K562 (cell line): Measurements from ENCODE around the gene PRR14. TPM values are rescaled to one million over a fixed set of nuclear protein-coding genes. Genes with fewer than 3 reads are reported as not detected.

Source experiments
- ARID4B ChIP-seq: sonication (generic); formaldehyde crosslinking; IDR thresholded peaks from 2 replicates; pipeline ENCODE4 v1.8.0; 2022; ENCODE audit warnings: mild to moderate bottlenecking, missing genetic modification reagents
- BDP1 ChIP-seq: IDR thresholded peaks from 3 replicates; pipeline ENCODE4 v1.6.1; 2011; ENCODE audit not compliant: insufficient read length, insufficient read depth
- CEBPG ChIP-seq, 3 experiments: fragments of 200-800 bp in 1 of 3; sonication (Bioruptor generic) in 1 of 3; sonication (generic) in 1 of 3; formaldehyde crosslinking in 1 of 3; IDR thresholded peaks in 2 of 3; conservative IDR thresholded peaks in 1 of 3; 2 replicates each; pipeline versions ENCODE4 v1.6.1 to v1.8.0; 2016 to 2022; ENCODE audit warnings: missing compliant biosample characterization in 2 of 3, missing genetic modification characterization in 2 of 3, mild to moderate bottlenecking in 1 of 3, missing genetic modification reagents in 1 of 3
- E2F4 ChIP-seq: sonication (generic); formaldehyde crosslinking; IDR thresholded peaks from 2 replicates; pipeline ENCODE4 v1.8.0; 2022; ENCODE audit warnings: mild to moderate bottlenecking, low read depth, missing genetic modification reagents
- EHMT2 ChIP-seq: fragments of 450-650 bp; IDR thresholded peaks from 2 replicates; pipeline ENCODE4 v1.6.1; 2018; ENCODE audit warnings: antibody characterized with exemption
- ERF ChIP-seq: fragments of 450-650 bp; formaldehyde crosslinking; IDR thresholded peaks from 2 replicates; pipeline ENCODE4 v1.4.0; 2020; ENCODE audit warnings: mild to moderate bottlenecking, mixed read lengths
- HES1 ChIP-seq: fragments of 450-650 bp; IDR thresholded peaks from 2 replicates; pipeline ENCODE4 v1.6.1; 2016; ENCODE audit warnings: low read depth, mild to moderate bottlenecking, moderate library complexity
- HNRNPK ChIP-seq: fragments of 200-400 bp; formaldehyde crosslinking; IDR thresholded peaks from one replicate; pipeline ENCODE4 v1.6.1; 2018; ENCODE audit warnings: mild to moderate bottlenecking, low read depth, low read length; ENCODE audit not compliant: poor library complexity, severe bottlenecking
- KLF6 ChIP-seq: fragments of 250-450 bp; sonication (Bioruptor Pico); IDR thresholded peaks from 2 replicates; pipeline ENCODE4 v1.4.0; 2020; ENCODE audit warnings: mild to moderate bottlenecking, moderate library complexity, borderline replicate concordance
- MLX ChIP-seq, 2 experiments: fragments of 450-650 bp in 1 of 2; sonication (generic) in 1 of 2; formaldehyde crosslinking; conservative IDR thresholded peaks; 2 replicates each; pipeline versions ENCODE4 v1.4.0 to v1.8.1; 2020 to 2022; ENCODE audit warnings: mild to moderate bottlenecking in 1 of 2, missing genetic modification reagents in 1 of 2
- NCOA1 ChIP-seq: fragments of 450-650 bp; IDR thresholded peaks from 2 replicates; pipeline ENCODE4 v1.6.1; 2016; ENCODE audit warnings: low read depth
- NR2C2 ChIP-seq, 2 experiments: fragments of 200-800 bp in 1 of 2; sonication (Bioruptor generic) in 1 of 2; sonication (generic) in 1 of 2; formaldehyde crosslinking in 1 of 2; IDR thresholded peaks; 2 replicates each; pipeline versions ENCODE4 v1.6.1 to v1.8.0; 2016 to 2022; ENCODE audit warnings: mild to moderate bottlenecking in 1 of 2, missing compliant biosample characterization in 1 of 2, missing genetic modification characterization in 1 of 2, missing genetic modification reagents in 1 of 2
- PCBP2 ChIP-seq: fragments of 200-400 bp; formaldehyde crosslinking; IDR thresholded peaks from 2 replicates; pipeline ENCODE4 v1.6.1; 2018; ENCODE audit warnings: low read length, low read depth, mild to moderate bottlenecking, moderate library complexity; ENCODE audit not compliant: poor library complexity, severe bottlenecking
- SRF ChIP-seq, 2 experiments: fragments of 250-450, 450-650 bp in 1 of 2; sonication (Bioruptor Pico) in 1 of 2; sonication (generic) in 1 of 2; formaldehyde crosslinking; IDR thresholded peaks; 2 replicates each; pipeline versions ENCODE4 v1.5.0 to v1.5.1; 2020 to 2022; ENCODE audit warnings: mild to moderate bottlenecking in 1 of 2, missing genetic modification reagents in 1 of 2
- ZNF444 ChIP-seq: fragments of 250-450 bp; sonication (Bioruptor Pico); IDR thresholded peaks from 2 replicates; pipeline ENCODE4 v1.4.0; 2020; ENCODE audit warnings: mild to moderate bottlenecking, moderate library complexity
- polyA plus RNA-seq, 8 experiments: library from polyadenylated mRNA; depleted of rRNA in 4 of 8; stranded (reverse) in 5 of 8; unstranded in 3 of 8; fragments of >200 nt; fragmentation: Nextera tagmentation in 2 of 8; fragmentation: Illumina TruSeq in 1 of 8; extraction: Ambion mirVana in 2 of 8; extraction: Trizol in 1 of 8; gene quantifications; 2 replicates each; pipeline versions ENCODE4 v1.2.1 to v1.2.3, GENCODE V29; 2011 to 2014; ENCODE audit warnings: inconsistent platforms in 1 of 8, missing spikeins in 1 of 8
- total RNA-seq, 7 experiments: library from RNA; depleted of rRNA in 6 of 7; stranded (reverse); fragments of >200 nt in 6 of 7; fragmentation: Illumina TruSeq in 2 of 7; extraction: Trizol in 2 of 7; gene quantifications; 2 replicates each; pipeline versions ENCODE4 v1.2.1 to v1.2.3, GENCODE V29; 2011 to 2021; ENCODE audit warnings: low replicate concordance in 1 of 7
- TF ChIP-seq, protein P1 (sequence below), 2 experiments: fragments of 450-650 bp; IDR thresholded peaks; 2 replicates each; pipeline ENCODE4 v1.6.1; 2016

The PRR14 gene
- total and polyA plus RNA-seq, 9 of the 15 experiments (the other 6 are each of a cell fraction or from before 2014, with no cell fraction given) = 2.2 to 63.1 (median 11.5) TPM

GRCh38 chr16:30628628-30629540 lies 21.9 kb upstream of the PRR14 start (continued):
- TF ChIP-seq HNRNPK = no peak
- TF ChIP-seq E2F4 (CRISPR knock-in tag) = no peak
- TF ChIP-seq, protein P1, sequence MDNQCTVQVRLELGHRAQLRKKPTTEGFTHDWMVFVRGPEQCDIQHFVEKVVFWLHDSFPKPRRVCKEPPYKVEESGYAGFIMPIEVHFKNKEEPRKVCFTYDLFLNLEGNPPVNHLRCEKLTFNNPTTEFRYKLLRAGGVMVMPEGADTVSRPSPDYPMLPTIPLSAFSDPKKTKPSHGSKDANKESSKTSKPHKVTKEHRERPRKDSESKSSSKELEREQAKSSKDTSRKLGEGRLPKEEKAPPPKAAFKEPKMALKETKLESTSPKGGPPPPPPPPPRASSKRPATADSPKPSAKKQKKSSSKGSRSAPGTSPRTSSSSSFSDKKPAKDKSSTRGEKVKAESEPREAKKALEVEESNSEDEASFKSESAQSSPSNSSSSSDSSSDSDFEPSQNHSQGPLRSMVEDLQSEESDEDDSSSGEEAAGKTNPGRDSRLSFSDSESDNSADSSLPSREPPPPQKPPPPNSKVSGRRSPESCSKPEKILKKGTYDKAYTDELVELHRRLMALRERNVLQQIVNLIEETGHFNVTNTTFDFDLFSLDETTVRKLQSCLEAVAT (IDR thresholded peaks at IDR 0.05) = peak in 1 of 2 experiments; percentile 94; a peak in 2 of 4 replicates
- no peak for TF ChIP-seq SRF (CRISPR knock-in tag; IDR thresholded peaks at IDR 0.05)
- no peak for TF ChIP-seq KLF6 (CRISPR knock-in tag)
- no peak for TF ChIP-seq PCBP2
- peak; percentile 76; the same call in 1 of the 2 replicates for TF ChIP-seq NR2C2 (CRISPR knock-in tag; IDR thresholded peaks at IDR 0.05)
- TF ChIP-seq NR2C2 (tag; IDR thresholded peaks at IDR 0.05) = peak; percentile 98
- TF ChIP-seq ARID4B (CRISPR knock-in tag) = no peak
- TF ChIP-seq BDP1 = no peak
- TF ChIP-seq MLX (CRISPR knock-in tag; conservative IDR thresholded peaks at IDR 0.05) = no peak
- no peak for TF ChIP-seq ERF
- no peak for TF ChIP-seq CEBPG (CRISPR knock-in tag; IDR thresholded peaks at IDR 0.05)
- no peak for TF ChIP-seq CEBPG (tag; conservative IDR thresholded peaks at IDR 0.05 in 1 of 2, IDR thresholded peaks at IDR 0.05 in 1 of 2)
- no peak for TF ChIP-seq ZNF444 (CRISPR knock-in tag)
- no peak for TF ChIP-seq NCOA1
- no peak for TF ChIP-seq EHMT2
- no peak for TF ChIP-seq HES1
